Activated gamma-delta T cell treated with anti-CD3 and anti-CD28 coated beads, Interleukin-2, amount 50 U/mL, for 16 hours (primary cell): Measurements from ENCODE around the gene NHLRC3.
"Not testable (repeated sequence)": the region's sequence is repeated elsewhere in the genome, so short reads cannot be mapped to it uniquely, and the experiment has no call there.

Source experiments
- DNase-seq: peaks from one replicate; pipeline ENCODE4 v3.0.0-alpha.2; 2020; ENCODE audit warnings: low read depth

The NHLRC3 gene

DNA sequence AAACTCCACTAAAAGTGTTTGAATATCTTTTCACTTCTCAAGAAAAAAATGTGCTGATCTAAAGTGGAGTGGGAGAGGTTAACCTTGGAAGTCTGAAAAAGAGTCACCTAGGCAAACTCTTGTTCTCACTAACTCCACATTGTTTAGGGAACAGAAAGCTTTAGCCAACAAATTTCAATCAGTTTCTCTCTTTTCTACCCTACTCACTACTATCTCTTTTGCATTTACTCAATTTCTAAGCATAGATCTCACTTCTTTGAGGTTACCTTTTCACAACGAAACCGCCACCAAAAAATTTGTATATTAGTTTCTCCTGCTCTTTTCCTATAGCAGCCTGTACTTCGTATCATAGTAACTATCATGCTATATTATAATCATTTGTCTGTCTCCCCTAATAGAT is 6.3 kb downstream of the NHLRC3 start:
- no peak for DNase-seq

DNA sequence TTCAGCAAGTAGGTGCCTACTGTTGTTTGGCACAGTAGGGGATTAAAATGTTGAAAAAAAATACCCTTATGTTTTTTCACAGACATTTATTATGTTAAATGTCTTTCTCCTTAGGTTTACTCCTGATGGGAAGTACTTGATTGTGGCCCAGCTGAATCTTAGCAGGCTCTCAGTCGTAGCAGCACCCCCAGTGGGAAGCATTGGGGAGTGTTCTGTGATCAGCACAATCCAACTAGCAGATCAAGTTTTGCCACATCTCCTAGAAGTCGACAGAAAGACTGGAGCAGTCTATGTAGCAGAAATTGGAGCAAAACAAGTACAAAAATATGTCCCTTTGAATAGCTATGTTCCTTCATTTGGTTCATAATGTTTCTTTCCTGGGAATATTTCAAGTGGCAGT is 9.3 kb downstream of the NHLRC3 start:
- no peak for DNase-seq

DNA sequence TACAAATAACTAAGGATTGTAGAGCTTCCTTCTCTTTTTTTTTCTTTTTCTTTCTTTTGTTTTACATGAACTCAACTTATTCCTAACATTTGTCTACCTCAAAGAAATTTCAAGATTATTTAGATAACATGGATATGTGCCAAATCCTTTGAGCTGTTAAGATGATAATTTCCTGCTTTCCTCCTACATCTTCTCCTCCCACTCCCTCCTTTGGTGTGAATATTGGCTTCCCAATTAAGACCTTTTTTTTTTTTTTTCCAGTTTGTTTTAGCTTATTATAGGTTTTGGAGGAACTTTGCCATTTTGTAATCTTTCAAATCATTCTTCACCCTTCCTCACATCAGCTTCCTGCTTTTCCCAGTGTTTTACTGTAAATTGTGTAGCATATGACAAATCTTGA is 10.6 kb downstream of the NHLRC3 start:
- DNase-seq = no peak

DNA sequence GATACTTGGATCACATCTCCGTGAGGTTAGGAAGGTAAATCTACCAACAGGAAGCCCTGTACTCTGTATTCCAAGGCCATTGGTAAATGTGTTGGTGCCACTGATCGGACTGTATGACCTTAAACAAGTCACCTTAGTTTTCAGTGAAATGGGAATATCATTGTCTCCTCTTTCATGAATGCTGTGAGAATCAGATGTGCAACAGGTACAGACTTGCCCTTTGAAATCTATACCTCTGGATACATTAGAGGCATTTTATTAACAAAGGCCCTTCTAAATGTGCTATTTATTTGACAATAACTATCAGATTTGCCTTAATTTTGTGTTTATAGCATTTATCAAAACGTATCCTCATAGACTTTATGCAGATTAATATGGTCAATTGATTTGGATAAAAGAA is 11.0 kb downstream of the NHLRC3 start:
- no peak for DNase-seq

DNA sequence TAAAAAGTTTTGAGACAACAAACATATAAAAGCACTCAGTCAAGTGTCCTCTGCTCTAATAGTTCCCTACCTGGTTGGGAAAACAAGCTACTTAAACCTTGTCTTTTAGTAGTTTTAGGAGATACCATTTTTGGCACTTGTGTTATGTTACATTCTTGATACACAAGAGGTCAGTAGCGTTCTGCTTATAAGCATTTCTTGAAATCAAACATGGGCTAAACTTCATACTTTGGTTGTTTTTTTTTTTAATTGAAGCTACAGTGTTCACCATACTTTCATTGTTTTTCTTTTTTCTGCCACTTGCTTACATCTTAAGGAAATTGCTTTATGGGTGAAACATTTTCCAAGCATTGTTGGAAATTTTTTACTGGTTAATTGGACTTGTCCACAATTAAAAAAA is 12.9 kb downstream of the NHLRC3 start:
- DNase-seq = no peak

DNA sequence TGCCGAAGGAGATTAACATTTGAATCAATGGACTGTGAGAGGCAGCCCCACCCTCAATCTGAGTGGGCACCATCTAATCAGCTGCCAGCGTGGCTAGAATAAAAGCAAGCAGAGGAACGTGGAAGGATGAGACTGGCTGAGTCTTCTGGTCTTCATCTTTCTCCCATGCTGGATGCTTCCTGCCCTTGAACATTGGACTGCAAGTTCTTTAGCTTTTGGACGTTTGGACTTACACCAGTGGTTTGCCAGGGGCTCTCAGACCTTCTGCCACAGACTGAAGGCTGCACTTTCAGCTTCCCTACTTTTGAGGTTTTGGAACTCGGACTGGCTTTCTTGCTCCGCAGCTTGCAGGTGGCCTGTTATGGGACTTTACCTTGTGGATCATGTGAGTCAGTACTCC is 14.7 kb downstream of the NHLRC3 start:
- no peak for DNase-seq

DNA sequence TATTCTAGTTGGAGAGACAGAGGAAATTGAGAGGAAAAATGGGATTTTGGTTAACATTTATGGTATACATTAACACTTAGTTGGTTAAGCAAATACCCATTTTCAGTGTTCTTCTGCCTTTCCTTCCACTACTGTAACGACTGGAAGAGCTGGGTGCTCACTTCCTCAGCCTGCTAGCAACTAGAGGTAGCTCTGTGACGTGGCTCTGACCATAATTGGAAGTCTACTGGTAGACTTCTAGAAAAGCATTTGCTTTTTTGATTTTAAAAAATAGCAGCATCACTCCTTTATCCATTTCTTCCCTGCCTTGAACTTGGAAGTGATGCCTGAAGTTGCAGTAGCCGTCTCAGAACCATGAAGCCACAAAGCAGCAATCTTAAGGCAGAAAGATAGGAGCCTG is 15.9 kb downstream of the NHLRC3 start:
- no peak for DNase-seq

DNA sequence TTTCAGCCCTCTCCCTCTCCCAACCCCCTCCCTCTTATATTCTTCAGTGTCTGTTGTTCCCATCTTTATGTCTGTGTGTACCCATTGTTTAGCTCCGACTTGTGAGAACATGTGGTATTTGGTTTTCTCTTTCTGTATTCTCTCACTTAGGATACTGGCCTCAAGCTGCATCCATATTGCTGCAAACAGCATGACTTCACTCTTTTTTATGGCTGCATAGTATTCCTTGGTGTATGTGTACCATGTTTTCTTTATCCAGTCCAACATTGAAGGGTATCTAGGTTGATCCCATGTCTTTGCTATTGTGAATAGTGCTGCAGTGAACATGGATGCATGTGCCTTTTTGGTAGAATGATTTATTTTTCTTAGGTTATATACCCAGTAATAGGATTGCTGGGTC is 17.8 kb downstream of the NHLRC3 start:
- DNase-seq = no peak

DNA sequence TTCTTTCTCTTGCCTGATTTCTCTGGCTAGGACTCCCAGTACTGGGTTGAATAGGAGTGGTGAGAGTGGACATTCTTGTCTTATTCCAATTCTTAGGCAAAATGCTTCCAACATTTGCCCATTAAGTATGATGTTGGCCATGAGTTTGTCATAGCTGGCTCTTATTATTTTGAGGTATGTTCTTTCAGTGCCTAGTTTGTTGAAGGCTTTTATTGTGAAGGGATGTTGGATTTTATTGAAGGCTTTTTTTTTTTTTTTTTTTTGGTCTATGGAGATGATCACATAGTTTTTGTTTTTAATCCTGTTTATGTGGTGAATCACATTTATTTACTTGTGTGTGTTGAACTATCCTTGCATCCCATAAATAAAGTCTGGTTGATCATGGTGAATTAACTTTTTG is 19.8 kb downstream of the NHLRC3 start:
- no peak for DNase-seq

DNA sequence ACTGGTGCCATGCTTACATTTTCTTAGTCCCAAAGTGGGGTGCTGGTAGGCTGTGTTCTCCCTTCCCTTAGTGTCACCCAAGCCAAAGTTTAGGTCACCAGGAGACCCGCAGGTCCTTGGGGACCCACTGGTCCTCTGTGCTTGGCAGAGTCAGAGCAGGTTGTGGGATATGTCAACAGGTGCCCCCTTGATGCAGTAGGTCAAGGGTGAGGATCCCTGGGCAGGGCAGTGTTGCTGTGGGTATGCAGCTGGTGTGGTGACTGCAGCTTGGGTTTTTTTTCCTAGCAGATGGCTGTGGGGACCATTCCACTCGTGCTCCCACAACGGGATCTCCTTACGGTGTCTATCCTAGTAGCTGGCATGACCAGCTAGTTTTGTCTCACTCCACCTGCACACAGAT is 23.7 kb downstream of the NHLRC3 start:
- no peak for DNase-seq

DNA sequence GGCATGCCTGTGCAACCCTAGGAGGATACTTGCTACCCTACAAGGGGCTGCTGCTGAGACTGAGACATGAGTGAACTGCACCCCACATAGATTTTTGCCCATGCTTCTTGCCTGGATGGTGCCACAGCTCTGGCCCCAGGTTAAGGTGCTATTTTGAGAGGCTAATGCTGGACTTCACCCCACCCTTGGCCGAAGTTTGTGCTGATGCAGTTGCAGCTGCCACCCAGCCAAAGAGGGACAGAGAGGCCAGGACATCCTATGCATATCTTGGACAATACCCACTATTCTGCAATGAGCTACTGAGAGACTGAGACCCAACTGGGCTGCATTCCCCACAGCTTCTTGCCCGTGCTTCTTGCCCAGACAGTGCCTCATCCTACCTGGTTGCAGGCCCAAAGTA is 34.6 kb downstream of the NHLRC3 start:
- DNase-seq = no peak

DNA sequence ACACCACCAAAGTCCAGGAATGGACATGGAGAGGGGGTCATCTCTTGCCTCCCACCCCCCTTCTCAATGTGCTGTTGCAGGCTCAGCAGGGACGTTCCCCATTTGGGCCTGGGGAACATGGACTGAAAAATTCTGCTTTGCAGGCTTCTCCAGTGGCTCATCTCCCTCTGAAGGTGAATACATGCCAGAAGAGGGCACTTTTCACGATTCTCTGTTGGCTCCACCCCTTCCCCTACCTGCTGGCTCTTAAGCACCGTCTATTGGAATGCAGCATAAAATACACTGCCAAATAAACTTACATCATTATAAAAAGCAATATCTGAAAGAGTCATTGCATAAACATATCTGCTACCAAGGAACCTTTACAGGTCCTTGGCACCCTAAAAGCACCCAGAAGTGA is 35.7 kb downstream of the NHLRC3 start:
- DNase-seq = no peak

DNA sequence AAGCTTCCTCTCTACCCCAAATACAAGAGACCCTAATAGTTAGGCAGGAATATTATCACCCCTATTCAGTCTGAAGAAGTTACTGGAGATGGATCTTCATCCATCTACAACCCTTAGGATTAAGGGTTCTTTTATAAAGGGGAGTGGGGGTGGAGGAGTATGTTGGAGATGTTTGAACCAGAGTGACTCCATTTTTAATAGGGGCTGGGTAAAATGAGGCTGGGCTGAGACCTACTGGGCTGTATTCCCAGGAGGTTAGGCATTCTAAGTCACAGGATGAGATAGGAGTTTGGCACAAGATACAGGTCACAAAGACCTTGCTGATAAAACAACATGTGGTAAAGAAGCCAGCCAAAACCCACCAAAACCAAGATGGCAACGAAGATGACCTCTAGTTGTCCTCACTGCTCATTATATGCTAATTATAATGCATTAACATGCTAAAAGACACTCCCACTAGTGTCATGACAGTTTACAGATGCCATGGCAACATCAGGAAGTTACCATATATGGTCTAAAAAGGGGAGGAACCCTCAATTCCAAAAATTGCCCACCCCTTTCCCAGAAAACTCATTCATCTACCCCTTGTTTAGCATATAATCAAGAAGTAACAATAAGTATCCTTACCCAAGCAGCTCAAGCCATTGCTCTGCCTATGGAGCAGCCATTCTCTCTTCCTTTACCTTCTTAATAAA is 48.1 kb downstream of the NHLRC3 start:
- not testable (repeated sequence) for DNase-seq

DNA sequence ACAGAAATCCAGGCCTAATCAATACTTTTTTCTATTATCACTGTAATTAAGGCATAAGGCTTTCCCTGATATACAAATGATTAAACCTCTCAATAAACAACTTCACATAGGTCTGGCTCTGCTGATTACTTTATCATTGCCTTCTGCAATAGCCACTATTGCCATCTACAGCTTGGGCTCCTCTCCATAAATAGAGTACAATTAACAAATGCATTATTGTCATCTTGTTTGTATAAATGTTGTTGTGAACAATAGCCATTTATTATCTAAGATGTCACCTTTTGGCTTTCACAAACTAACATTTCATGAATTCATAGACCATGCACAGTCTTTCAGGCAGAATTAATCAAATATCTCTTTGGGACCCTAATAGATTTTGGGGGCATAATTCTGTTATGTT is 53.3 kb downstream of the NHLRC3 start:
- DNase-seq = no peak

DNA sequence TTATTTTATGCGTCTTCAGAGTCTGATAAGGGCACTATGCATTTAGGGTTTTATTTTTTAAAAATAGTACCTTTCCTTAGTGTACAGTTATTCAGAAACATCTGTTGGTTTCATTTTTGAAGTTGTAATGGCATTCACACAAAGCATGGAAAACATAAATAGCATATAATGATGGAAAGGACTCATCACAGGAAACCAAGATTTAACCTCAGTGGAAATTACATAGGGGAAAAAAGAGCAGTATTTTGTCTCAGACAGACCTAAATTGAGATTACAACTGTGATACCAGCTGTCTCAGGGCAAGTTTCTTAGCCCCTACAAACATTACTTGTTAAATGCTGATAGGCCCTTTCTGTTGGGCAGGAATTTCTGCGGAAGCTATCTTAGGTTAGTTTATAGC is 57.2 kb downstream of the NHLRC3 start:
- DNase-seq = no peak

DNA sequence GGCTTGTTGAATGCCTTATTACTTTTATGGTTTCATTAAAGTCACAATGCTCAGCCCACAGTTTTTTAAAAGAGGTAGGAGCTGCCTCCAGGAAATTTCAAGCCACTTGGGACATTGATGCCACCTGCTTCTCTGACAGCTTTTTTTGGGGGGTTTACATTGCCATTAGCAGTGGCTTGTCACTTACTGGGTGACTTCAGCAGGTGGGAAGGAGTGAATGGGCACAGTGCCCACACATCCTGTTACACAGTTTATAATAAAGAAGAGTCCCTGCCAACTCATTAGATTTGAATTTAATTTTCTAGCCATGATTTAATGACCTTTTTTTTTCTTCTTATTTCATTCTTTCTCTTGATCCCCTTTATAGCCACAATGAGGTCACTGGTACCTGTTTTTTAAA is 61.0 kb downstream of the NHLRC3 start:
- DNase-seq = no peak
